Endodermal cell (in vitro differentiated cells): ENCODE results near the gene ALOXE3. TPM values are rescaled to one million over a fixed set of nuclear protein-coding genes. Genes with fewer than 3 reads are reported as not detected.
"Not testable (repeated sequence)": the region's sequence is repeated elsewhere in the genome, so short reads cannot be mapped to it uniquely, and the experiment has no call there.

Source experiments
- DNase-seq: peaks from one replicate; pipeline ENCODE4 v3.0.0-alpha.2; 2017
- H3K27ac ChIP-seq: 2 replicates; pipeline ENCODE4 v1.5.1; 2013; ENCODE audit warnings: mild to moderate bottlenecking, low read depth, low read length, moderate library complexity
- H3K27me3 ChIP-seq: 2 replicates; pipeline ENCODE4 v1.6.1; 2013; ENCODE audit warnings: mild to moderate bottlenecking, low read length, moderate library complexity; ENCODE audit not compliant: insufficient read depth, control insufficient read depth, poor library complexity, severe bottlenecking
- H3K36me3 ChIP-seq: 2 replicates; pipeline ENCODE4 v1.7.0; 2013; ENCODE audit warnings: mild to moderate bottlenecking, low read length, moderate library complexity; ENCODE audit not compliant: control insufficient read depth, insufficient read depth
- H3K4me1 ChIP-seq: one replicate; pipeline ENCODE4 v1.7.0; 2013; ENCODE audit warnings: low read length; ENCODE audit not compliant: control insufficient read depth, insufficient read depth
- H3K4me3 ChIP-seq: 2 replicates; pipeline ENCODE4 v1.5.1; 2013; ENCODE audit warnings: mild to moderate bottlenecking, low read length, moderate library complexity
- H3K9ac ChIP-seq: 2 replicates; pipeline ENCODE4 v1.6.1; 2013; ENCODE audit warnings: mild to moderate bottlenecking, low read length, moderate library complexity; ENCODE audit not compliant: poor library complexity, severe bottlenecking; ENCODE audit errors: extremely low read depth
- H3K9me3 ChIP-seq: 2 replicates; pipeline ENCODE4 v1.6.1; 2013; ENCODE audit warnings: mild to moderate bottlenecking, low read length, moderate library complexity; ENCODE audit not compliant: control insufficient read depth
- H3K27ac Mint-ChIP-seq: 2 replicates; pipeline ENCODE4 v1.8.0; 2020; ENCODE audit warnings: mixed read lengths
- H3K27me3 Mint-ChIP-seq: 2 replicates; pipeline ENCODE4 v1.8.0; 2021; ENCODE audit warnings: mild to moderate bottlenecking, mixed read lengths; ENCODE audit not compliant: insufficient read depth
- H3K36me3 Mint-ChIP-seq: 2 replicates; pipeline ENCODE4 v1.8.0; 2020; ENCODE audit warnings: low read depth, mixed read lengths
- H3K4me1 Mint-ChIP-seq: 2 replicates; pipeline ENCODE4 v1.8.0; 2020; ENCODE audit warnings: mixed read lengths
- H3K4me3 Mint-ChIP-seq: 2 replicates; pipeline ENCODE4 v1.8.0; 2020; ENCODE audit warnings: mild to moderate bottlenecking, moderate library complexity, mixed read lengths
- H3K9me3 Mint-ChIP-seq: 2 replicates; pipeline ENCODE4 v1.8.0; 2020; ENCODE audit warnings: mild to moderate bottlenecking, mixed read lengths
- CTCF ChIP-seq: fragments of 200-600 bp; sonication (generic); conservative IDR thresholded peaks from 2 replicates; pipeline ENCODE4 v1.5.0; 2021; ENCODE audit warnings: antibody characterized with exemption, mild to moderate bottlenecking
- WGBS, 2 experiments: methylation state at CpG; one replicate each; pipeline versions ENCODE4 v1.1.5 to v1.1.7; 2013; ENCODE audit warnings: missing lambda C conversion rate in 2 of 2, mixed read lengths in 1 of 2; ENCODE audit not compliant: insufficient coverage in 1 of 2, insufficient read length in 1 of 2; 5-methylcytosine and 5-hydroxymethylcytosine counted together
- total RNA-seq, 2 donors: library from RNA; stranded (reverse); fragmentation: NEBNext Ultra II Directional in 1 of 2; extraction: Animal tissue kit (Norgen Biotek cat#: 25700) in 1 of 2; gene quantifications; 2 replicates in 1 of 2; 3 replicates in 1 of 2; pipeline ENCODE4 v1.2.1, GENCODE V29; 2021

The ALOXE3 gene
- total RNA-seq, 2 donors from 2014 or later: 0.13 to 0.49 TPM

GRCh38 chr17:8080799-8081219, 37.5 kb downstream of the ALOXE3 start:
- Mint-ChIP-seq H3K4me3 (peak overlapping the region; percentile 67), H3K36me3 (no peaks in the 10 kb centered on the region), H3K27ac (no peak overlapping the region), H3K4me1 (peaks cover 4% of the 10 kb centered on the region), H3K27me3 (peaks cover 88% of the 10 kb centered on the region), H3K9me3 (peaks cover 2% of the 10 kb centered on the region)
- DNase-seq: peak; percentile 78
- H3K9ac ChIP-seq: no peak overlapping the region
- H3K27me3 ChIP-seq: peaks cover 73% of the 10 kb centered on the region
- WGBS, 2 experiments: 72 to 77% methylated on average over 3 to 17 of the region's 17 CpGs
- no peak overlapping the region for H3K4me3 ChIP-seq
- no peaks in the 10 kb centered on the region for H3K4me1 ChIP-seq
- H3K27ac ChIP-seq: no peak overlapping the region
- no peaks in the 10 kb centered on the region for H3K9me3 ChIP-seq
- TF ChIP-seq CTCF: no peak
- H3K36me3 ChIP-seq: no peaks in the 10 kb centered on the region

GRCh38 chr17:8080208-8080798, 38.0 kb downstream of the ALOXE3 start:
- H3K4me3 ChIP-seq: peak overlapping the region; percentile 80
- H3K9me3 ChIP-seq: no peaks in the 10 kb centered on the region
- H3K4me1 Mint-ChIP-seq: peaks cover 4% of the 10 kb centered on the region
- peaks cover 90% of the 10 kb centered on the region for H3K27me3 Mint-ChIP-seq
- H3K36me3 Mint-ChIP-seq: no peaks in the 10 kb centered on the region
- H3K27ac Mint-ChIP-seq: no peak overlapping the region
- peak; percentile 43 for TF ChIP-seq CTCF
- peaks cover 2% of the 10 kb centered on the region for H3K9me3 Mint-ChIP-seq
- peaks cover 78% of the 10 kb centered on the region for H3K27me3 ChIP-seq
- H3K4me1 ChIP-seq: no peaks in the 10 kb centered on the region
- H3K27ac ChIP-seq: no peak overlapping the region
- no peak overlapping the region for H3K9ac ChIP-seq
- no peaks in the 10 kb centered on the region for H3K36me3 ChIP-seq
- H3K4me3 Mint-ChIP-seq: peak overlapping the region; percentile 67
- no peak for DNase-seq
- 41 to 62% methylated on average over 12 to 25 of the region's 25 CpGs for WGBS, 2 experiments

GRCh38 chr17:8079291-8080207, 38.8 kb downstream of the ALOXE3 start:
- peaks cover 82% of the 10 kb centered on the region for H3K27me3 ChIP-seq
- H3K9ac ChIP-seq: no peak overlapping the region
- H3K4me1 ChIP-seq: no peaks in the 10 kb centered on the region
- TF ChIP-seq CTCF: peak; percentile 98
- peak; percentile 96 for DNase-seq
- no peak overlapping the region for H3K27ac ChIP-seq
- H3K4me1 Mint-ChIP-seq: peaks cover 4% of the 10 kb centered on the region
- H3K36me3 ChIP-seq: no peaks in the 10 kb centered on the region
- H3K27me3 Mint-ChIP-seq: peaks cover 90% of the 10 kb centered on the region
- H3K4me3 Mint-ChIP-seq: peak overlapping the region; percentile 67
- H3K36me3 Mint-ChIP-seq: no peaks in the 10 kb centered on the region
- no peaks in the 10 kb centered on the region for H3K9me3 ChIP-seq
- WGBS, 2 experiments: 2 to 3% methylated on average over 33 to 87 of the region's 87 CpGs
- peak overlapping the region; percentile 80 for H3K4me3 ChIP-seq
- no peak overlapping the region for H3K27ac Mint-ChIP-seq
- peaks cover 2% of the 10 kb centered on the region for H3K9me3 Mint-ChIP-seq

DNA sequence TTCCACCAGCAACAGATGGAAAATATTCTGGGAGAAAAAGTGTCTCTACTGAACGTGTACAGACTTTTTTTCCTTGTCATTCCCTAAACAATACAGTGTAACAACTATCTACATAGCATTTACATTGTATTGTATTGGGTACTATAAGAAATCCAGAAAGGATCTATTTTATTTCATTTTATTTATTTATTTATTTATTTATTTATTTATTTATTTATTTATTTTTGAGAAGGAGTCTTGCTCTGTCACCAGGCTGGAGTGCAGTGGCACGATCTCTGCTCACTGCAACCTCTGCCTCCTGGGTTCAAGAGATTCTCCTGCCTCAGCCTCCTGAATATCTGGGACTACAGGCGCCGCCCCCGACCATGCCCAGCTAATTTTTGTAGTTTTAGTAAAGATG, 40.4 kb downstream of the ALOXE3 start:
- WGBS, 2 experiments: 76% methylated on average over 4 of the region's 5 CpGs; no CpG with 5 or more reads in 1 of the 2 experiments
- not testable (repeated sequence) for H3K27ac ChIP-seq, H3K27ac Mint-ChIP-seq, DNase-seq, H3K36me3 Mint-ChIP-seq, H3K9me3 ChIP-seq, H3K4me3 ChIP-seq, H3K4me1 ChIP-seq, H3K36me3 ChIP-seq, H3K9me3 Mint-ChIP-seq, H3K9ac ChIP-seq, H3K4me3 Mint-ChIP-seq
- H3K27me3 ChIP-seq: peaks cover 92% of the 10 kb centered on the region
- Mint-ChIP-seq H3K27me3 (peaks cover 92% of the 10 kb centered on the region), H3K4me1 (peaks cover 13% of the 10 kb centered on the region)
